ENCODE measurements around the gene ABHD2. TPM values are rescaled to one million over a fixed set of nuclear protein-coding genes. Genes with fewer than 3 reads are reported as not detected.

Gene ABHD2
- total RNA-seq, 1 experiment from 2014 or later: 15.6 TPM

- Histone ChIP-seq H2AK5ac (ENCODE audit: insufficient read length, low read length) (no peak overlapping the region), H2BK12ac (ENCODE audit: insufficient read length, low read depth, low read length) (no peak overlapping the region), H2BK15ac (ENCODE audit: low read depth, low read length) (no peak overlapping the region), H2BK20ac (ENCODE audit: low read depth, low read length, poor library complexity, severe bottlenecking) (no peak overlapping the region), H3K18ac (ENCODE audit: insufficient read length, low read depth, low read length) (no peak overlapping the region), H3K27ac (ENCODE audit: insufficient read length, low read depth, low read length) (no peak overlapping the region), H3K23ac (ENCODE audit: insufficient read length, low read depth, low read length) (no peak overlapping the region), H3K79me1 (ENCODE audit: insufficient read depth, low read depth, low read length, poor library complexity, severe bottlenecking) (no peaks in the 10 kb centered on the region), H3K9ac (ENCODE audit: extremely low read depth, insufficient read length, low read length) (no peak overlapping the region), H4K8ac (replicated peaks; ENCODE audit: insufficient read length, low read depth, low read length) (no peak overlapping the region), H4K91ac (ENCODE audit: insufficient read length, low read depth, low read length) (no peak overlapping the region), H3K56ac (ENCODE audit: insufficient read length, low read depth, low read length) (no peak overlapping the region), H3K4me2 (ENCODE audit: insufficient read depth, insufficient read length, low read length) (no peak overlapping the region), H2BK120ac (ENCODE audit: low read depth, low read length, poor library complexity, severe bottlenecking) (no peak overlapping the region), H2BK5ac (ENCODE audit: insufficient read length, low read length) (no peak overlapping the region), H3K27me3 (ENCODE audit: insufficient read depth, low read length) (no peaks in the 10 kb centered on the region), H3T11ph (ENCODE audit: low read length) (no peak overlapping the region), H4K5ac (ENCODE audit: insufficient read length, low read depth, low read length) (no peak overlapping the region), H3K14ac (ENCODE audit: insufficient read depth, low read length) (no peak overlapping the region), H4K20me1 (ENCODE audit: control insufficient read depth, insufficient read depth, insufficient read length) (no peaks in the 10 kb centered on the region), H3K4me1 (ENCODE audit: insufficient read depth, low read length) (no peaks in the 10 kb centered on the region), H3K23me2 (ENCODE audit: insufficient read length, low read depth, low read length, poor library complexity, severe bottlenecking) (no peaks in the 10 kb centered on the region), H3K79me2 (ENCODE audit: insufficient read depth, low read length) (no peaks in the 10 kb centered on the region), H3K9me3 (ENCODE audit: control insufficient read depth, low read depth, low read length) (no peaks in the 10 kb centered on the region), H2AFZ (ENCODE audit: low read length) (no peak overlapping the region), H3K4ac (ENCODE audit: low read depth, low read length) (no peak overlapping the region)
- TF ChIP-seq, protein P1, sequence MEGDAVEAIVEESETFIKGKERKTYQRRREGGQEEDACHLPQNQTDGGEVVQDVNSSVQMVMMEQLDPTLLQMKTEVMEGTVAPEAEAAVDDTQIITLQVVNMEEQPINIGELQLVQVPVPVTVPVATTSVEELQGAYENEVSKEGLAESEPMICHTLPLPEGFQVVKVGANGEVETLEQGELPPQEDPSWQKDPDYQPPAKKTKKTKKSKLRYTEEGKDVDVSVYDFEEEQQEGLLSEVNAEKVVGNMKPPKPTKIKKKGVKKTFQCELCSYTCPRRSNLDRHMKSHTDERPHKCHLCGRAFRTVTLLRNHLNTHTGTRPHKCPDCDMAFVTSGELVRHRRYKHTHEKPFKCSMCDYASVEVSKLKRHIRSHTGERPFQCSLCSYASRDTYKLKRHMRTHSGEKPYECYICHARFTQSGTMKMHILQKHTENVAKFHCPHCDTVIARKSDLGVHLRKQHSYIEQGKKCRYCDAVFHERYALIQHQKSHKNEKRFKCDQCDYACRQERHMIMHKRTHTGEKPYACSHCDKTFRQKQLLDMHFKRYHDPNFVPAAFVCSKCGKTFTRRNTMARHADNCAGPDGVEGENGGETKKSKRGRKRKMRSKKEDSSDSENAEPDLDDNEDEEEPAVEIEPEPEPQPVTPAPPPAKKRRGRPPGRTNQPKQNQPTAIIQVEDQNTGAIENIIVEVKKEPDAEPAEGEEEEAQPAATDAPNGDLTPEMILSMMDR (conservative IDR thresholded peaks at IDR 0.05): no peak
- Mint-ChIP-seq H3K4me3 (no peak overlapping the region), H3K27ac (no peak overlapping the region), H3K36me3 (ENCODE audit: insufficient read depth in 1 of 3, low read depth in 3 of 3) (no peaks in the 10 kb centered on the region; a peak in 1 of 7 replicates), H3K4me1 (peaks cover 7 to 8% of the 10 kb centered on the region in 2 experiments), H3K9me3 (no peaks in the 10 kb centered on the region), H3K27me3 (ENCODE audit: low read depth) (no peaks in the 10 kb centered on the region)
- no CpG with 5 or more reads among the region's 3 CpGs for WGBS (ENCODE audit: extremely low coverage, insufficient read length, low lambda C conversion rate)
- no peak for DNase-seq
These were observed 56.2 kb downstream of the ABHD2 start for GRCh38 chr15:89144491-89144890.
